ENCODE data around the gene CADM1.

Gene CADM1

DNA sequence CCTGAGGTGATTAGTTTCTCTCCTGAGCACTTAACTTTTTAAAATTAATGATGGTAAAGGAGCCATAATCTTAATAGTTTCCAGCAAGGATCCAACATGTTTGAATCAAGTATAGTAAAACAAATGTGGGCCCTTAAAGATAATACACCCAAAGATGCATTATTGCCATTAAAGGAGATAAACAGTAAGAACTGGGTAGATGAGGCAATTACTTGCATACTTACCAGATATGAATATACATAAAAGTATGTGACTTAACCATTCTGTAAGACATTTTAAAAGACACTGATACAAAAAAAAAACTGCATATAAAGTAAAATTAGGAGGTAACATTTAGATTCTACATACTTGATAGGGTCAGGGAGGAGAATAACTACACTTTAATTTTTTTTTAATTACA is 48.2 kb downstream of the CADM1 start:
- in situ Hi-C loops (cut with HindIII; ENCODE audit: low sequenced_read_pairs): no loop called here
- no peak for DNase-seq (ENCODE audit: low read depth)
- TF ChIP-seq, protein P1, sequence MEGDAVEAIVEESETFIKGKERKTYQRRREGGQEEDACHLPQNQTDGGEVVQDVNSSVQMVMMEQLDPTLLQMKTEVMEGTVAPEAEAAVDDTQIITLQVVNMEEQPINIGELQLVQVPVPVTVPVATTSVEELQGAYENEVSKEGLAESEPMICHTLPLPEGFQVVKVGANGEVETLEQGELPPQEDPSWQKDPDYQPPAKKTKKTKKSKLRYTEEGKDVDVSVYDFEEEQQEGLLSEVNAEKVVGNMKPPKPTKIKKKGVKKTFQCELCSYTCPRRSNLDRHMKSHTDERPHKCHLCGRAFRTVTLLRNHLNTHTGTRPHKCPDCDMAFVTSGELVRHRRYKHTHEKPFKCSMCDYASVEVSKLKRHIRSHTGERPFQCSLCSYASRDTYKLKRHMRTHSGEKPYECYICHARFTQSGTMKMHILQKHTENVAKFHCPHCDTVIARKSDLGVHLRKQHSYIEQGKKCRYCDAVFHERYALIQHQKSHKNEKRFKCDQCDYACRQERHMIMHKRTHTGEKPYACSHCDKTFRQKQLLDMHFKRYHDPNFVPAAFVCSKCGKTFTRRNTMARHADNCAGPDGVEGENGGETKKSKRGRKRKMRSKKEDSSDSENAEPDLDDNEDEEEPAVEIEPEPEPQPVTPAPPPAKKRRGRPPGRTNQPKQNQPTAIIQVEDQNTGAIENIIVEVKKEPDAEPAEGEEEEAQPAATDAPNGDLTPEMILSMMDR (IDR thresholded peaks at IDR 0.05; ENCODE audit: low read depth, low read length, missing control alignments): no peak
- H3K4me3 ChIP-seq (ENCODE audit: low read depth, low read length): no peak overlapping the region

DNA sequence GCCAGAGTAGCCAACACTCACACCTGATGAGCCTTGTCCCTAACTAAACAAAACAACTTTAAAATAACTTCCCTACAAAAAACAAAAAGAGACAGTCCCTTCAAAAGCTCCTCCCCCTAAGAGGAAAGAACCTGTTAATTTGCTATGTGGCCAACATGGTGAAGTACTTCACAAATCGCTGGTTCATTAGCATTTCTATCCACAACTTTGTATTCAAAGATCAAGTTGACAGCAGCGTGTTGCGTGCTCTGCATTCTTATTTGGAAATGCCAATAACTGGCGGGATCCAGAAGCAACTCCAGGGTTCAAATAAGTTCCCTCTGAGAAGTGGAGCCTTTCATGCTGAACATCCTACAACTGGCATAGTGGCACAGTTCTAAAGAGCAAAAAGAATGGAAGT is 48.6 kb downstream of the CADM1 start:
- no peak overlapping the region for H3K4me3 ChIP-seq (ENCODE audit: low read depth, low read length)
- in situ Hi-C loops (cut with HindIII; ENCODE audit: low sequenced_read_pairs): no loop called here
- TF ChIP-seq, protein P1 (IDR thresholded peaks at IDR 0.05; ENCODE audit: low read depth, low read length, missing control alignments): no peak
- no peak for DNase-seq (ENCODE audit: low read depth)

DNA sequence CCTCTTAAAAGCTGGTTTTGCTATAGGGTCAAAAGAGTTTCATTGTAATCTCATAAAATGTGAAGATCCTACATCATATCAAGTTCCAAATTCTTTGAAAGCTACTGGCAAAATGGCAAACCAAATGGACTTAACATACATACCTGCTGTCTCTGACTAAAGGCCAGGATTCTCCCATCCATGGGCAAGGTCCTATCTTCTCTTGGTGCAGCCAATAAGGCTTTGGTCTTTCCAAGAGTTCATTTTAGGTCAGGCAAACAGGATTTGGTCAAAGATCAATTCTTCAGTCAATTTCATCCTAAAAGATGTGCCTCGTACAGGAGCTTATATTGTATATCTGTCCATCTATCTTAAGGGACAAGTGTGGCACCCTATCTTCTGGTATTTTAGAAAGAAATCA is 49.7 kb downstream of the CADM1 start:
- in situ Hi-C loops (cut with HindIII; ENCODE audit: low sequenced_read_pairs): no loop called here
- no peak for DNase-seq (ENCODE audit: low read depth)
- no peak overlapping the region for H3K4me3 ChIP-seq (ENCODE audit: low read depth, low read length)
- TF ChIP-seq, protein P1 (IDR thresholded peaks at IDR 0.05; ENCODE audit: low read depth, low read length, missing control alignments): no peak

DNA sequence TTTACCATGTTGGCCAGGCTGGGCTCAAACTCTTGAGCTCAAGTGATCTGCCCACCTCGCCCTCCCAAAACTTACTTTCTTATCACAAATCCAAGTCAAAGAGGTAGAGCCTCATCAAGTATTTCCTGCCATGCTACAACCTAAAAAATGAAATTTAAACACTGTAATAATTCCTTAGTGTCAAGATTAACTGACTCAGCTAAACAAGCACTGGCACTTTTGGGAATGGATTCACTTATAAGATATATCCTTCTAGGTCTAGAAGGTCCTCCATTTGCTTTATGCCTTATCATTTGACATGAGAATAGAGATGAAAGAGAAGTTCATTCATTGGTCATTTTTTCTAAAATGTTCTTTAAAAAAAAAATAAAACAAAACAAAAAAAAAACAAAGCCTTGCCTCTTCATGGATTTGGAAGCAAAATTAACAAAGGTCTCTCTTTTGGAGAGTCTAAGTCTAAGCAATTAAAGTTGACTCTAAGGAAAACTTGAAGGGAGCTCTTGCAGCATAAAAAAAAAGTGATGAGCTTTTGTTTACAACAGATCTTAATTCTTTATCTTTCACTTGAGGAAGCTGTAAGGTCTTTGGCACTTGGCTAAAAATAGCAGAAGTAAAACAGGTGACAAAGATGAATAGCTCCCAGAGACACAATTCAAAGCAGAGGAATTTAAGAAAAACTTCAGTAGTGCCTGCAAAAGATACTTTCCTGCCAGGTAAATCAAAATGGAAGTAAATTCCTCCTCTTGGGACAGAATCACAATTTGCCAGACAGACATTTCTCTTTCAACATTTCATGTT is 50.3 kb downstream of the CADM1 start:
- DNase-seq (ENCODE audit: low read depth): no peak
- TF ChIP-seq, protein P1 (IDR thresholded peaks at IDR 0.05; ENCODE audit: low read depth, low read length, missing control alignments): no peak
- in situ Hi-C loops (cut with HindIII; ENCODE audit: low sequenced_read_pairs): no loop called here
- no peak overlapping the region for H3K4me3 ChIP-seq (ENCODE audit: low read depth, low read length)

DNA sequence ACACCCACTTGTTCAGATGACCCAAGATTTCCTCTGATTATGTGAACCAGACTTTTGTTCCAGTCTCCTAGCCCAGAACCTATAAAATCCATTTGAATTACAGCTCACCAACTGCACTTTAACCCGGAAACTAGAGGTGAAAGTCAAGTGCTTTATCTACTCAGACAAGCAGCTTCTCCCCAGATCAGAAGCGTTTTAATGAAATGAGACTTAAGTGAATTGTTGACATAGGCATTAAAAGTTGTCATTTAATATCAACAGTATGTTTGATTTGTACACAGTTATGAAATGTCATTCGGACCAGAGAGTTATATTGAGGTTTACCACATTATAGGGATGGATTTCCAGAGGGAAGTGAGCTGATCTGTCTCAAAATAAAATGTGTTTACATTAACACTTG is 52.0 kb downstream of the CADM1 start:
- DNase-seq (ENCODE audit: low read depth): no peak
- H3K4me3 ChIP-seq (ENCODE audit: low read depth, low read length): no peak overlapping the region
- in situ Hi-C loops (cut with HindIII; ENCODE audit: low sequenced_read_pairs): no loop called here
- TF ChIP-seq, protein P1 (IDR thresholded peaks at IDR 0.05; ENCODE audit: low read depth, low read length, missing control alignments): no peak

DNA sequence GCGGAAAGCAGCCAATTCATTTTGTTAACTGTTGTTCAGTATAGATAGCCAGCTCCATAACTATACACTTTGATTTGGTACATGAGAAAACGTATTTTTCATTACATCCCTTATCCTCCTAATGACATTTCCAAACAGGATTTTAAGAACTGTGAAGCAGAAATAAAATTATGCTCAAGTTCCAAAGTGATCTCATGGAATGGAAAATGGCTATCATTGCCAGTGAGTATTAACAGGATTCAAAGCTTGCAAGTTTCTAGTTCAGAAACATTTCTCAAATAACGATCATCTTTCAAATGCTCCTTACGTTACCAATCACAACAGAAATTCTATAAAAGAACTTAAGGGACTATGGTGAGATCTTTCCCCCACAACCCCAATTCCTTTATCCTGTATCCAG is 53.7 kb downstream of the CADM1 start:
- TF ChIP-seq, protein P1 (IDR thresholded peaks at IDR 0.05; ENCODE audit: low read depth, low read length, missing control alignments): no peak
- H3K4me3 ChIP-seq (ENCODE audit: low read depth, low read length): no peak overlapping the region
- in situ Hi-C loops (cut with HindIII; ENCODE audit: low sequenced_read_pairs): no loop called here
- no peak for DNase-seq (ENCODE audit: low read depth)

Data from astrocyte of the cerebellum (primary cell).